Ecto neural progenitor cell (in vitro differentiated cells): Measurements from ENCODE around the gene CENPV.
A peak's percentile ranks its signal among the peaks of the same experiment; 100 is the strongest.

Experiments used
- DNase-seq: peaks from one replicate; pipeline ENCODE4 v3.0.0-alpha.2; 2018; ENCODE audit warnings: low spot score

CENPV gene

DNA sequence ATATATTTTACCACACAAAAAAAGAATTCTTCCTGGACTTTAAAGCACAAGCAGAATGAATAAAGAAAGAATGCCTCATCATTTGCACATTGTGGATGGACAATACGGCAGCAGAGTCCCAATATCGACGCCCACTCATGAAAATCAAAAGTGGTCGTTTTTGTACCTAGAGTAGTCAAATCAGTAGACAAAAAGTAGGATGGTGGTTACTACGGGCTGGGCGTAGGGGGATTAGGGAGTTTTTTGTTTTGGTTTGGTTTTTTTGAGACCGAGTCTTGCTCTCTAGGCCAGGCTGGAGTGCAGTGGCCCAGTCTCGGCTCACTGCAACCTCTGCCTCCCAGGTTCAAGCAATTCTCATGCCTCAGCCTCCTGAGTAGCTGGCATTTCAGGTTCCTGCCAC lies 8.6 kb upstream of the CENPV start:
- DNase-seq: no peak

- no peak for DNase-seq
Measured at GRCh38 chr17:16358394-16358793, 5.1 kb upstream of the CENPV start.

DNA sequence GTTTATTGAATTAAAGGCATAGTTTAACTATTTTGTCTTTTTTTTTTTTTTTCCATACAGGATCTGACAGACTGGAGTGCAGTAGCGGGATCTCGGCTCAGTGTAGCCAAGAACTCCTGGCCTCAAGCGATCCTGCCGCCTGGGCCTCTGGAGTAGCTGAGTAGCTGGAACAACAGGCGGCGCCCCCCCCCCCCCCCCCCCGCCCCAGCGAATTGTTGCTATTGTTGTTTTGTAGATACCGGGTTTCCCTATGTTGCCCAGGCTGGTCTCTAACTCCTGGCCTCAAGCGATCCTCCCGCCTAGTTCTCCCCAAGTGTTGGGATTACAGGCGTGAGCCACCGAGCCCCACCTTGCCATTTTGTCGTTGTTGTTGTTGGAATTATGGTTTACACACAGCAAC lies 1.3 kb upstream of the CENPV start:
- DNase-seq: no peak

DNA sequence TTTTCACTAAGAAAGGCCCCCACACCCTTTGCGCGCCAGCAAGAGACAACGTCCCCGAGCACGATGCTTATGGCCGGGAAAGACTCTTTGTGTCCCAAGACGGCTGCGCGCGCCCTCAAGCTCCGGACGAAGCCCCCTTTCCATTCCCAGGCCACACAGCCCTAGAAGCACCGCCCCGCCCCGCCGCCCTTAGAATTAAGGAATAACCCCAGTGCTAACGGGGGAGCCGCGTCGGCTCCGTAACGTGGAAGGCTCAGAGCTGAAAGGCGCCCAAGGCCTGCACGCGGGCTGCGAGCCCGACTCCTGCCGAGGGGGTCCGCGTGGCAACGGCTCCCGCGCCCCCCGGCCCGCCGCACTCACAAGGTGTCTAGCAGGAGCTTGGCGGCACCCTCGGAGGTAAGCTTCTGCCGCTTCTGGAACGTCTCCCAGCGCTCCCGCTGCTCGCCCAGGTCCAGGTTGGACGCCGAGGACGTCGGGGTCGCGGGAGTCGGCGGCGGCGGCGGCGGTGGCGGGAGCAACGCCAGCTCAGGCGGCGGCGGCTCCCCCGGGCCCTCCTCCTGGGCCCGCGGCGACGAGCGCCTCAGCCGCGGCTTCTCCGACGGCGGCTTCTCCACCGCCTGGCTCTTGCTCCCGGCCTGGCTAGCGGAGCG lies 477 bp downstream of the CENPV start:
- peak; percentile 81 for DNase-seq

- DNase-seq: peak; percentile 84
Measured at GRCh38 chr17:16352303-16352666, 984 bp downstream of the CENPV start.

DNA sequence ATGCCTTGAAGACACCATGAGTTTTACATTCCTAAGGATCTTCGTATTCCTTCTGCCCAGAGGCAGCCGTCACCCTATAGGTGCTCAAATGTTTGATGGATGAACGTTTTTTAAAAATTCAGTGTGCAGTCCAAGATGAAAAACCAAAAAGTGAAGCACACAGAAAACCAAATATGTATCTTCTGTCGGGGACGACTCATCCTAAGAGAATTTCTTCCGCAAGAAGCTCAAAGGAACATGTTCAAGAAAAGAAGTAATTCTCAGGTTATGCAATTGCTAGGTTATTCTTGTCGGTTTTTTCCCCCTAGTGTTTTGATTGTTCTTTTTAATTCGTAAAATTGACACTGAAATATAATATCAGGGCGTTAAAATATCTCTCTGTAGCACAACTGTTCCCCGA lies 1.4 kb downstream of the CENPV start:
- DNase-seq: no peak

- DNase-seq: no peak
Measured at GRCh38 chr17:16349431-16349830, 3.8 kb downstream of the CENPV start.

GRCh38 chr17:16348586-16348985 lies 4.7 kb downstream of the CENPV start:
- DNase-seq: no peak

DNA sequence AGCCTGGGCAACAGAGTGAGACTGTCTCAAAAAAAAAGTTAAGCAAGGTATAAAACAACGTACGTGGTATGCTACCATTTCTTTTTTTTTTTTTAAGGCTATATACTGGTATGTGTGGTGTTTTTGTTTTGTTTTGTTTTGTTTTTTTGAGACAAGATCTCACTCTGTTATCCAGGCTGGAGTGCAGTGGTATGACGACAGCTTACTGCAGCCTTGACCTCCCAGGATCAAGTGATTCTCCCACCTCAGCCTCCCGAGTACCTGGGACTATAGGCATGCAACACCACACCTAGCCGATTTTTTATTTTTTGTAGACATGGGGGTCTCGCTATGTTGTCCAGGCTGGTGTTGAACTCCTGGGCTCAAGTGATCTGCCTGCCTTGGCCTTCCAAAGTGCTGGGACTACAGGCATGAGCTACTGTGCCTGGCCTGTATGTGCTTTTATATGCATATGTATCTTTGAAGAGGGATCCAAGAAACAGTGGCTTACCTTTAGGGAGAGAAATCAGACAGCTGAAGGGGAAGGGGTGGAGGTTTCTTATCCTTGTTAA lies 6.5 kb downstream of the CENPV start:
- no peak for DNase-seq

DNA sequence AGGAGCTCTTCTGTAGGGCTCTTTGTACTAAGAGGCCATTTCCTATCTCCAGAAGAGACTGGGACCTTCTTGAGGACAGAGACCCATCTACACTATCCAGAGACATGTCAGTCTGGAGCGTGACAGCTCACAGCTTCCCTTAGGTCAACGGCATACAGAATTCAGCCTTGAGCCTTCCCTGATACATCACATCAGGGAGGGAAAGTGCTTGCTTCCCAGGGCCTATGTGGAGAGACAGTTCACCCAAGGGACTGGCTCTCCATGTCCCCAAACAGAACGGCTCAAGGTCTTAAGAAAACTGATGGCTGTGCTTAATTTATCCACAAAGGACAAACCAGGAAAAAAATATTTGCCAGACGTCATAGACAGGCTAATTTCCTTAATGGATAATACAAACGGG lies 7.7 kb downstream of the CENPV start:
- DNase-seq: no peak

DNA sequence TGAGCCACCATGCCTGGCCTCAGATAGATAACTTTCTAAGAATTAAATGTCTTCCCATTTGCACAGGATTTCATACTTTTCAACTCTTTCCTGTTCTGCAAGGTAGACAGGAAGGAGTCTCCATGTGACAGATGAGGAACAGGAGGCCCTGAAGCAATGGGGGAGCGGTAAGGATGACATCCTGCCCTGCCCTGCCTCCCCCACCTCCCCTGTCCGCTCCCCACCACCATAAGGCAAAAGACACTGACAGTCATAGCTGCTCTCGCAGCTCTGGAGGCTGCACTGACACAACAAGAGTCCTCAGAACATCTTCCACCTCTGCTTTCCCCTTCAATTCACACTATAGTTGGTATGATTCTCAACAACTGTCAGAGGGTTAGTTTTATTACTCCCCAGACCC lies 9.7 kb downstream of the CENPV start:
- DNase-seq: no peak

DNA sequence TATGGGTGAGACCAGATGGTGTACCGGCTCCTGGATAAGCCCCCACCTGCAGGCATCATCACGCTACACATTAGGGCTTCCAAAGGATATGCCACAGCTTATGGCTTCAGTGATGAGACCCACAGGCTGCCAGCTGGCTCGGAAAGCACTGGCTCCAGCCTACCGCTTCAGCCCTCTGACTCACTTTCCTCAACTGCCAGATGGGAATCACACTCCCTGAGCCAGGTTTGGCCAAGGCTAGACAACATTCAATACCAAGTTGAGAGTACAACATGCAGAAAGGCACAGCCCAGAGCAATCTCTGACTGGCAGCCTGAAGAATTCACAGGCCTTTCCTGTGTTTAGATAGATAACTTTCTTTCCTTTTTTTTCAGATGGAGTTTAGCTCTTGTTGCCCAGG lies 10.3 kb downstream of the CENPV start:
- DNase-seq: no peak

GRCh38 chr17:16339959-16340358 lies 13.3 kb downstream of the CENPV start:
- no peak for DNase-seq

GRCh38 chr17:16339402-16339801 lies 13.9 kb downstream of the CENPV start:
- DNase-seq: no peak

DNA sequence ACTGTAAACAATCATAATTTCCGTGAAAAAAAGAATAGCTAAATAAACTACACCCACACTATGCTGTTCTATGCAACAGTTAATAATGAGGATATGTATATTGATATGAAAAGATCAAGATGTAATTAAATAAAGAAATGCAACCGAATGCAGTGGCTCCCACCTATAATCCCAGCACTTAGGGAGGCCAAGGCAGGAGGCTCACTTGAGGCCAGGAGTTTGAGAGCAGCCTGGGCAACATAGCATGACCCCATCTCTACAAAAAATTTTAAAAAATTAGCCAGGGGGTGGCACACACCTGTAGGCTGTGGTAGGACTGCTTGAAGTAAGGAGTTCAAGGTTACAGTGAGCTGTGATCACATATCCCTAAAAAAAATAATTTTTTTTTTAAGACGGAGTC lies 14.9 kb downstream of the CENPV start:
- DNase-seq: no peak

GRCh38 chr17:16329519-16330271 lies 23.6 kb downstream of the CENPV start:
- no peak for DNase-seq

GRCh38 chr17:16328997-16329396 lies 24.3 kb downstream of the CENPV start:
- DNase-seq: no peak

DNA sequence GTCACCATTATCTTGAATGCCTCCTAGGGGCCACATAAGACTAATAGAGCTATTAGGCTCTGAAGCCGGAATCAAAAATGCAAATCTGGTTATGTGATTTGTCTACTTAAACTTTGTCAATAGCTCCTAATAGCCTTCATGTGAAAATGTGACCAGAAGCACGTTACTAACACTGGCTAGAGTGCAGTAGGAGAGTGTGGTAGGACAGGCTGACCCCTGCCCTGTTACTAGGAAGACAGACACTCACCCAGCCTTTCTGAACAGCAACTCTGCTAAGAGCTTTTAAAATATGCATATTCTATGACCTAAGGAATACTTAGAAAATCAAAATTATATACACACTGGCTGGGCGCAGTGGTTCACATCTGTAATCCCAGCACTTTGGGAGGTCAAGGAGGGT lies 26.3 kb downstream of the CENPV start:
- no peak for DNase-seq

- no peak for DNase-seq
Measured at GRCh38 chr17:16325964-16326363, 27.3 kb downstream of the CENPV start.

DNA sequence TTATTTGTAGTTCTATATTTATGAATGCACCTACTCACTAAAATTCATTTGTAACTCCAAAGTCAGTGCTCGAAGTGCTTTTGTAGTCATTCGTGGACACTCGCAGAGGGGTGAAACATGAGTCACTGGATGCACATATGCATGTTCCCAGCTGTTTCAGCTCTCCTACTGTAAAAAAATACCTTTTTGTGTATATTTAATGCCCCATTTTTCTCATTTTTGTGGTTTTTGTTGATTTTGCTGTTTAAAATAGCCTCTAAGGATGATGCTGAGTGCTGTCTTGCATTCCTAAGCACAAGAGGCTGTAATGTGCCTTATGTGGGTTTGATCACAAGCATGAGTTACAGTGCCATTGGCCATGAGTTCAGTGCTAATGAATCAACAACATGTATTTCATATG lies 30.6 kb downstream of the CENPV start:
- no peak for DNase-seq

DNA sequence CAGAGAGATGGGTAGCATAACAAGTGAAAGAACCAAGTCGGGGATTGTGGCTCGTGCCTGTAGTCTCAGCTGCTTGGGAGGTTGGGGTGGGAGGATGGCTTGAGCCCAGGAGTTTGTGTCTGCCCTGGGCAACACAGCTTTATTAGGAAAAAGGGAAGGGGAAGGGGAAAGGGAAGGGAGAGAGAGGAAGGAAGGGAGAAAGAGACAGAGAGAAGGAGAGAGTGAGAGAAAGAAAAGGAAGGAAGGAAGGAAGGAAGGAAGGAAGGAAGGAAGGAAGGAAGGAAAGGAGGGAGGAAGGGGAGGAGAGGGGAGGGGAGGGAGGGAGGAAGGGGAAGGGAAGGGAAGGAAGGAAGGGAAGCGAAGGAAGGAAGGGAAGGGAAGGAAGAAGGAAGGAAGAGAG lies 33.3 kb downstream of the CENPV start:
- no peak for DNase-seq

DNA sequence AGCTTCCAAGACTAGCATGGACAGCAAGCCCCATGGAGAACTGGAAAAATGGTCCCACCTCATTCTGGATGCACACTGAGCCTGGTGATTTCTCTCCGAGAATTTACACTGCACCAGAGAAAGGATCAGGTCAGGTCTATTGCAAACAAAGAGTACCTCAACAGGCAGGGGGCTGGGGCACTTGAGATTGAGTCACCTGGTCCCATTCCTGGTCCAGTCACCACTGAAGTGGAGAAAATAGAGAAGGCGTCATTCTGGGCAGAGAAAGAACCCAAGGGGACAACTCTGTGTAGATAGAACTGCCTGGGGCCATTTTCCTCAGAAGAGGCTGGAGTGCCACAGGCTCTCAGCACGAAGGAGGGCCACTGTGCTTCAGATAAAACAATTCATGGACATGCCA lies 38.4 kb downstream of the CENPV start:
- no peak for DNase-seq

DNA sequence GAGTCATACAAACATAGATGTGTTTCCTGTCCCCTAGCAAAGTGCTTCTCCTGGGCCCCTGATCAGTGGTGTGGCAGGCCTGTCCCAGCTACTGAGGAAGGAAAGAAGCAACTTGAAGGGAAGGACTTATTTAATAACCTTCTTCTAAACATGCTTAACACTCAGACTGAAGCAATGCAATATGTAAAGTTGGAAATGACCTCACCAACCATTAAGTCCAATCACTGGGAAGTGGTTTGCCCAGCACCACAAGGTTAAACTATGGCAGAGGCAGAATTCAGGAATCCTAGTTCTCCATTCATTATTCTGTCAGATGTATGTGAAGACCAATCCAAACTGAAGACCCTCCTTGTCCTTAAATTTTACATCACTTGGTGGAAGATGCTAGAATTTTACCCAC lies 39.1 kb downstream of the CENPV start:
- DNase-seq: no peak
